Measurements from ENCODE around the gene HMCES.

Gene HMCES

GRCh38 chr3:129304146-129304961, 25.7 kb downstream of the HMCES start:
- DNase-seq (ENCODE audit: low read depth, low spot score): no peak

DNA sequence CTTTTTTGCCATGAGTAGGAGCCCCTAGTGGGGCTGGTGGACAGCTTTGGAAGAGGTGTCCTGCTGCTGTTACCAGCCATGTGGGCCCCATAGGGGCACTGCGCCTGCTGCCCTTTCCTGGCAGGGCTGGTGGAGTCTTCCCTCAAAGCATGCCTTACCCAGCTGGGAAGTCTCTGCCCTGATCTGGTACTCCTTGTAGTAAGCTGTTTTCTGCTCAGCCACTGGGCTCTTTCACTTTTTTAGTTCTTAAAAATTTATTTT, 26.2 kb downstream of the HMCES start:
- no peak for DNase-seq (ENCODE audit: low read depth, low spot score)

- no peak for DNase-seq (ENCODE audit: low read depth, low spot score)
These were observed 27.0 kb downstream of the HMCES start for GRCh38 chr3:129305592-129306091.

- no peak for DNase-seq (ENCODE audit: low read depth, low spot score)
These were observed 30.0 kb downstream of the HMCES start for GRCh38 chr3:129308636-129309035.

- no peak for DNase-seq (ENCODE audit: low read depth, low spot score)
These were observed 31.7 kb downstream of the HMCES start for GRCh38 chr3:129310111-129311011.

DNA sequence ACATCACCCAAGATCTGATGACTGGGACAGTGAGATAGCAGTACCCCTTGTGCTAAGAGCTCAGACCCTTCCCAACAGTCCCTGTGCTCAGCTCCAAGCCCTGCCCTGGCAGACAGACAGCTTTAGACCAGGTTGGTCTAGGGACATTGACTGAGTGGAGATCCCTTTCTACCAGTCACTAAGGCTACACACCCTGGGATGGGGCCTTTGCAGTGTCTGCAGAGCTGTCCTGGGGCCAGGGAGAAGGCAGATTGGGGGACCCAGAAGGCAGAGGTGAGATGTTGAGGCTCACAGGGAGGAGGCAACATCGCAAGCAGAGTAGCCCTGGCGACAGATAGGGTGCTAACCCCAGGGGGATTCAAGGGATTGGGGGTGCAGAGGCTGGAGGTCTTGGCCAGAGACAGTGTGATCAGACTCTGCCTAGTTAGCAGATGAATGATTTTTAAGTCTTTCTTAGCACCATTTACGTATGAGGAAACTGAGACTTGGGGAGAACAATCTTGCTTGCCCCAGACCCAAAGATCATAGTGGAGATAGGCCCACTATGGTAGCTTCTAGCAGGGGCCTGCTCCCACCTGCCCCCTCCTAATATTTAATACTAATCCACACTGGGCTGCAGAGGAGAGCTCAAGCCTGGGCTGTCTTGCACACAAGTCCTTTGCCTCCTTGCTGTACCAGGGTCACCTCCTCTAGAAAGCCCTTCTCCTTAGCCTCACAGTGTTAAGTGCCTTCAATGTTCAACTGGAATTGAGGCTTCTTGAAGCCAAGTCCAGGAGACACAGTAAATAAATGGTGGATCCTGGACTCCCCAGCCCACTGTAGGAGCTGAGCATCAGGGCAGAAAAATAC, 32.6 kb downstream of the HMCES start:
- no peak for DNase-seq (ENCODE audit: low read depth, low spot score)

DNA sequence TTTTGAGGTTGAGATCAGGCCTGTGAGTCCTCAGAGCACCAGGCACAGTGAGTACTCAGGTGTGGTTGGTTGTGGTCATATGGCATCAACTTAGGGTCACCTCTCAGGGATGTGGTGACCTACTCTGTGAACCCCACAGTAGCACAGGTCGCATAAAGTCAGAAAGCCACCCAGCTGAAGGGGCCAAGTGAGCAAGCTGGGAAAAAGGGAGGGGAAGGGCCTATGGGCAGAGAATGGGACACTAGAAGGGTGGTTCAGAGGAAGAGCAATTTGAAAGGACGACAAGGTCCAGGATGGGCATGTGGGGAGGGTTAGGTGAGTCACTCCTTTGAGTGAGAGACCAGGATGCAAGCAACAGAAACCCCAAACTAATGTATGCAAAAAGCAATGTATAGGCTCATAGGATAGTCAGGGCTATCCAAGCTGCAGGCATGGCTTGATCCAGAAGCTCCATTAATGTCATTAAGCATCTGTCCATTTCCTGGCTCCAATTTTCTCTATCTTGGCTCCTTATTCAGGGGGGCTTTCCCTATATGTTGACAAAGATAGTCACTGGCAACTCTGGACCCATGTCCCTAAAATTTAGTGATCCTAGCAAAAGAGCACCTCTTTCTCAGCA, 33.5 kb downstream of the HMCES start:
- no peak for DNase-seq (ENCODE audit: low read depth, low spot score)

DNA sequence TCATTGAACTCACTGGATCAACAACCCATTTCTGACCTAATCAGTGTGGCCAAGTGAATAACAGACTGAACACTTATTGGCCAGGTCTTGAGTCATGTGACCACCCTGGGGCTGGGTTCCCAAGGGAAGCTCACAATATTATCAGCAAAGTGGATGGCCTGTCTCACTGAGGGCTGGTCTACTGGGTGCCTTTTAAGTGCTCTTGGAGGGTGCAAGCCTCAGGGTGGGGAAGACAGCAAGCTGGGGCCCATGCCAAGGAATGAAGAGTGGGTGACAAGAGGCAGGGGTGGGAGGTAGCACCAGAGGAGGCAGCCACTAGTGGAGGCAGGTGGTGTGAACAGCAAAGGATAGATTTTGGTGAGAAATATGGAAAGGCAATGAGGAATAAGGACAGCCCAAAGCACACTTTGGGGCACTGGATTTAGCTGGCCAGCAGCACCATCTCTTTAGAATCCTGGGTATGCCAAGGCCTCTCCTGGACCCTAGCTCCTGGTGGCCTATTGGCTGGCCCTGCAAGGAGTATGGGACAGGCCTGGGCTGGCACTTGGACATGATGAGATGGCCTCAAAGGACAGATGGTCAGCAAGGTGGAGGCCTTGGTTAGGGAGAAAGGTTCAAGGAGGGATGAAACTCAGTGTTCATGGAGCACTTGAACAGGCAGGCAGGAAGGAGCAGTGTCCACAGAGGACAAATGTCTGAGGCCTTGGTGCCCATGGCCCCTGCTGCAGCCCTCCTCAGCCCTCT, 34.2 kb downstream of the HMCES start:
- no peak for DNase-seq (ENCODE audit: low read depth, low spot score)

DNA sequence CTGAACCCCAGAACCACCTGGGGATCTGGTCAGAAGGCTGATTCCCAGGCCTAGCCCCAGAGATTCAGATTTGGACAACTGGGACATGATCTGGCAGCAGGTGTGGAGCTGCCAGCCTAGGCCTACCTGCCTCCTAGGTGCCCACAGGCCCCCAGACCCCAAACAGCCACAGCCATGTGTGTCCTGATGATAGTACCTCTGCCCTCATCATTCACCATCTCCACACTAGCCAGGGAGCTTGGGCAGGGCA, 34.7 kb downstream of the HMCES start:
- DNase-seq (ENCODE audit: low read depth, low spot score): no peak

GRCh38 chr3:129313665-129314385, 35.2 kb downstream of the HMCES start:
- DNase-seq (ENCODE audit: low read depth, low spot score): no peak

- peak; percentile 53 for DNase-seq (ENCODE audit: low read depth, low spot score)
These were observed 35.9 kb downstream of the HMCES start for GRCh38 chr3:129314386-129315222.

DNA sequence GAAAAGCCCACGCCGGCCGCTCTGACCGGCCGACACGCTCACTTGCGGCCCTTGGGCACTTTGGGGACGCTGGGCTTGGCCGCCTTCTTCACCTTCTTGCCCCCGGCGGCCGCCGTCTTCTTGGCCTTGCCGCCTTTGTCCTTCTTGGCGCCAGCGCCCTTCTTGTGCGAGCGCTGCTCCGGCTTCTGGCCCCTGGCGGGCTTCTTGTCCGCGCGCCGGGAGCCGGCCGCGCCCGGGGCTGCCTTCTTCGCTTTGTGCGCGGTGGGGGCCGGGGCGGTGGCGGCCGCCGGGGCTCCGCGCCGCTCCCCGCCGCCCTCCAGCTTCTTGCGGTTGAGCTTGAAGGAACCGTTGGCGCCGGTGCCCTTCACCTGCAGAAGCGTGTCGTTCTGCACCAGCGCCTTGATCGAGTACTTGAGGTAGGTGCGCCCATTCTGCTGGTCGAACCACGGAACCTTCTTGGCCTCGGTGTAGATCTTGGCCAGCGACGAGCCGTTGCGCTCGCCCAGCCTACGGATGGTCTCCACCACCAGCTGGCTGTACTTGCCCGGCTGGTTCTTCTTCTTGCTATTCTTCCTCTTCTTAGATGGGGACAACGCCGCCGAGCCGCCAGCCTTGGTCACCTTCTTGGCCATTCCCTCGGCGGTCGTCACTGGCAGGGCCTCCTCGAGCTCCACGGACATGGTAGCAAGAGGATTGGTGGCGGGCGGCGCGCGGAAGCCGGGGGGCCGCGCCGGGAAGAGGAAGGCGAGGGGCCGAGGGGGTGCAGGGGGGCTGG, 36.7 kb downstream of the HMCES start:
- DNase-seq (ENCODE audit: low read depth, low spot score): no peak

DNA sequence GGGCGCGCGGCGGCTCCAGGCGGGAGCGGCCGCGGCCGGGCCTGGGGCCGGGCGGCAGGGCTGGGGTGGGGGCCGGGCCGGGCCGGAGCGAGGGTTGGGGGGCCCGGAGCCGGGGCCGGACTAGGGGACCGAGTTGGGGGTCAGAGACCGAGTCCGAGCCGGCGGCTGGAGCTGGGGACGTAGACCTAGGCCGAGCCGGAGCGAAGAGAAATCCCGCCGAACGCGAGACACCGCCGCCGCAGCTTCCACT, 37.3 kb downstream of the HMCES start:
- no peak for DNase-seq (ENCODE audit: low read depth, low spot score)

DNA sequence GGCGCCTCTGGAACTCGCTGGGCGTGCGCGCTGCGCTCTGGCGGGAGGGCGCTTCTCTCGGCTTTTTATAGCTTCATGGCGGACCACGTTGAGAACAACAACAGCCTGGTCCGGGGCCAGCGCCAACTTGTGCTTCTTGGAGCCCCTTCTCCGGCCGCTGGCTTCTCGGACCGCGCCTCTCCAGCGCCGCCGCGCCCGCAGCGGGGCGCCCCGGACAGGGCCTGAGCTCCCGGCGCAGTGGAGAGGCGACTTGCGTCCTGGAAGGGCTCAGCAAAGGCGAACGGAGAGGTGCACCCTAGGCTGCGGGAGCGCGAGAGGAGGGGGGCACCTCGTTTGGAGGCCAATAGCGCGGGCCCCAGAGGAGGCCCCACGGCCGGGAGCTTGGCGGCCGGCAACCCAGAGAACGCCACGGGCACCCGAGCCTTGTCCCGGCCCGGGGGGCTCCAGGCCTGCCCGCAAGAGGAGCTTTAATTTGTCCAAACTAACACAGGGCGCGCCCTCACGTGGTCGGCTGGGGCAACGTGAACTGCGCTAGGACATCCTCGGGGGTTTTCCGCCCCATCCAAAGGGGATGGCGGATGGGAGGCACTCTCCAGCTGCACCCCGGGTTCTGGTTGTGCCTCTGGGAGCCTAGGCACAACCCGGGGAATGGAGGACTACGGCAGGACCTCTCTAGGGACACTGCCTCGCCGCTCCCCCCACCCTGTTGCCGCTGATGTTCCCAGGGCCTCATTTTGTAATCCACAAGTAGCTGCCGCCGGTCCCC, 37.8 kb downstream of the HMCES start:
- no peak for DNase-seq (ENCODE audit: low read depth, low spot score)

GRCh38 chr3:129317014-129317771, 38.5 kb downstream of the HMCES start:
- DNase-seq (ENCODE audit: low read depth, low spot score): no peak

- no peak for DNase-seq (ENCODE audit: low read depth, low spot score)
These were observed 39.2 kb downstream of the HMCES start for GRCh38 chr3:129317848-129318247.

DNA sequence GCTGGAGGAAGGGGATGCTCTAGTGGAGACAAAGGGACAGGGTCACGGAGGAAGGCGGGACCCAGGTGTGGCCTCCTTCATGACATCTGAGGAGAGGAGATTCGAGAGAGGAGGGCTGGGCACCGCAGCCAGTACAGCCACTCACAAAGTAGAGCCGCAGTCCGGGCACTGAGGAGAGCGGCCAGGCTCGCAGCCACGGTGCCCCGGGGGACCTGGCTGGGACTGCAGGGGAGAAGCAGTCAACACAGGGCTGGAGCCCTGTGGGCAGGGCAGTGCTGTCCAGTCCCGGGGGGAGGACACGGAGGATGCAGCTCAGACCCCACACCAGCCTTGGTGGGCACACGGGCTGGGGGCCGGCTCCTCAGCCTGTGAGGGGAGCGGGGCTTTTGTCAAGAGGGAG, 40.3 kb downstream of the HMCES start:
- no peak for DNase-seq (ENCODE audit: low read depth, low spot score)

DNA sequence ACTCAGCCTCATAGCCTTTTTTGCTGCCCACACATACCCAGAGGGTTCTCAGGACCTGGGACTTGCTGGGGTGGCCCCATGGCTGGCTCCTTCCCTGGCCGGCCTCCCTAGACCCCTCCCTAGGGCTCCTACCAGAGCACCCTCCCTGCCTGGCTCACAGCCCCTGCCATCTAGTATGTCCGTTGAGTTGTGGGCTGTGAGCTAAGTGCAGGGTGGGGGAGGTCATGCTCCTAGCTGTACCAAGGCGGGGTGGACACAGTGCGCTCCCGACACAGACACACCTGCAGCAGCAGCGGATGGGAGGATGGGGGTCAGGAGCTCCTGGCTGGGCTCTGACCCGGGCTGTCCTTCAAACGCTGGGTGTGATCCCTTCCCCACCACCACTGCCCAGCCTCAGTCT, 41.6 kb downstream of the HMCES start:
- no peak for DNase-seq (ENCODE audit: low read depth, low spot score)

Data from brain pericyte (primary cell).